ENCODE data around the gene EPS15. TPM values are rescaled to one million over a fixed set of nuclear protein-coding genes. Genes with fewer than 3 reads are reported as not detected.

The EPS15 gene
- total and polyA plus RNA-seq, 9 of the 15 experiments (the other 6 are each of a cell fraction or from before 2014, with no cell fraction given): 23.1 to 69.0 (median 41.7) TPM

DNA sequence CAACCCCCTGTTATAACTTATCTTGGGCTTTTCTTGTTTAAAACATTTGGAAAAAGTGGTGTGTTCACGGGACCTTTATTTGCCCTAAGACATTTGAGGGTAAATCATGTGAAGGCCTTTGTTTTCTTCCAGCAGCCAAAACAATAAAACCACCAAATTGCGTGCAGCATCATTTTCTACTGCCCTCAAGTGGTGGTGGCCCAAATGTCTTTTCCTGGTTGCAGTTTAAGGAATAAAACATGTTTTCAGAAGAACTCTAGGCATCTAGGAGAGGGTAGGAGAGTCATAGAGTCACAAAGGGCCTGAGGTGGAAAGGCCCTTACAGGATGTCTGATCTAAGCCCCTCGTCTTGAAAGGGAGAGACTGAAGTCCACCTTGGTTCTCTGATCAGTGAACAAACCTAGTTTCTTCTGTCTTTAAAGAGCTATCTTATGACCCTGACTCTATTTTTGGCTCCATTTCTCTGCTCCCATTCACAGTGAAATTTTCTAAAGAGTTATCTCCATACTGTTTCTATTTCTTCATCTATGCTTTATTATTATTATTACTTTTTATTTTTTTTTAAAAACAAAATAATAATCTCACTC lies 16.0 kb upstream of the EPS15 start:
- Histone ChIP-seq H3K27me3 (ENCODE audit: control insufficient read depth in 2 of 2, insufficient read depth in 2 of 2, low read length in 2 of 2) (no peaks in the 10 kb centered on the region), H2AFZ (ENCODE audit: low read depth, low read length) (peak overlapping the region; percentile 12; the same call in 1 of the 2 replicates), H3K27ac (ENCODE audit: extremely low read depth, low read depth, low read length) (no peak overlapping the region), H3K9ac (ENCODE audit: insufficient read depth in 1 of 2, low read depth in 2 of 2, low read length in 2 of 2) (no peak overlapping the region), H3K9me3 (replicated peaks; ENCODE audit: control insufficient read depth, insufficient read depth, low read depth, low read length) (no peaks in the 10 kb centered on the region), H3K4me1 (replicated peaks in 1 of 2; ENCODE audit: control insufficient read depth in 2 of 2, insufficient read depth in 2 of 2, low read length in 2 of 2) (peaks cover 0 to 16% of the 10 kb centered on the region in 2 experiments; a peak in 2 of 5 replicates), H3K9me1 (ENCODE audit: control insufficient read depth, insufficient read depth, low read length) (no peaks in the 10 kb centered on the region), H3K4me2 (ENCODE audit: insufficient read depth, low read length) (no peak overlapping the region), H4K20me1 (replicated peaks; ENCODE audit: control insufficient read depth, insufficient read depth, low read length) (no peaks in the 10 kb centered on the region), H3K79me2 (ENCODE audit: control insufficient read depth, insufficient read depth, low read length) (no peaks in the 10 kb centered on the region), H3K4me3 (no peak overlapping the region), H3K36me3 (ENCODE audit: control insufficient read depth, insufficient read depth, low read length) (no peaks in the 10 kb centered on the region; the same call in 2 of the 3 replicates)
- BruUV-seq (replicated peaks): no TSS peak
- in situ Hi-C loops (cut with MboI): loop anchor here (10.0 kb wide), 1 partner anchor 190 kb away; no protein-coding TSS in a partner anchor
- WGBS (ENCODE audit: insufficient coverage, low coverage, missing lambda C conversion rate): 6% methylated on average over 3 of the region's 3 CpGs
- DNase-seq (ENCODE audit: extremely low read depth in 1 of 4, low spot score in 3 of 4) (peak in 3 of 4 experiments; percentile 31 to 74 (median 61)), FAIRE-seq (peak; percentile 85), ATAC-seq (peak; percentile 84)
- POLR2A ChIA-PET: interaction anchor here (0.6 to 2.1 kb wide), 7 partner anchors 11 to 1156 kb away, joined by 3 to 7 read pairs (median 5); partner anchors contain the start of gene EPS15
- CTCF ChIA-PET (ENCODE audit: low intra/inter-chr PET ratio): interaction anchor here (0.5 to 0.7 kb wide), 3 partner anchors 20 to 193 kb away, joined by 3 to 4 read pairs (median 3); no protein-coding TSS in a partner anchor
- intact Hi-C loops (cut with micrococcal nuclease): loop anchor here (2.0 to 5.0 kb wide), 2 partner anchors 88 to 192 kb away; no protein-coding TSS in a partner anchor
- TF ChIP-seq, protein P1, sequence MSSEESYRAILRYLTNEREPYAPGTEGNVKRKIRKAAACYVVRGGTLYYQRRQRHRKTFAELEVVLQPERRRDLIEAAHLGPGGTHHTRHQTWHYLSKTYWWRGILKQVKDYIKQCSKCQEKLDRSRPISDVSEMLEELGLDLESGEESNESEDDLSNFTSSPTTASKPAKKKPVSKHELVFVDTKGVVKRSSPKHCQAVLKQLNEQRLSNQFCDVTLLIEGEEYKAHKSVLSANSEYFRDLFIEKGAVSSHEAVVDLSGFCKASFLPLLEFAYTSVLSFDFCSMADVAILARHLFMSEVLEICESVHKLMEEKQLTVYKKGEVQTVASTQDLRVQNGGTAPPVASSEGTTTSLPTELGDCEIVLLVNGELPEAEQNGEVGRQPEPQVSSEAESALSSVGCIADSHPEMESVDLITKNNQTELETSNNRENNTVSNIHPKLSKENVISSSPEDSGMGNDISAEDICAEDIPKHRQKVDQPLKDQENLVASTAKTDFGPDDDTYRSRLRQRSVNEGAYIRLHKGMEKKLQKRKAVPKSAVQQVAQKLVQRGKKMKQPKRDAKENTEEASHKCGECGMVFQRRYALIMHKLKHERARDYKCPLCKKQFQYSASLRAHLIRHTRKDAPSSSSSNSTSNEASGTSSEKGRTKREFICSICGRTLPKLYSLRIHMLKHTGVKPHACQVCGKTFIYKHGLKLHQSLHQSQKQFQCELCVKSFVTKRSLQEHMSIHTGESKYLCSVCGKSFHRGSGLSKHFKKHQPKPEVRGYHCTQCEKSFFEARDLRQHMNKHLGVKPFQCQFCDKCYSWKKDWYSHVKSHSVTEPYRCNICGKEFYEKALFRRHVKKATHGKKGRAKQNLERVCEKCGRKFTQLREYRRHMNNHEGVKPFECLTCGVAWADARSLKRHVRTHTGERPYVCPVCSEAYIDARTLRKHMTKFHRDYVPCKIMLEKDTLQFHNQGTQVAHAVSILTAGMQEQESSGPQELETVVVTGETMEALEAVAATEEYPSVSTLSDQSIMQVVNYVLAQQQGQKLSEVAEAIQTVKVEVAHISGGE (CRISPR knock-in tag; IDR thresholded peaks at IDR 0.05): no peak
- TF ChIP-seq RCOR1 (IDR thresholded peaks at IDR 0.05; ENCODE audit: borderline replicate concordance in 1 of 2, low read depth in 2 of 2, low read length in 2 of 2) (peak in 1 of 2 experiments; percentile 71; a peak in 1 of 4 replicates), TCF3 (CRISPR knock-in tag; IDR thresholded peaks at IDR 0.05) (no peak), HDGF (IDR thresholded peaks at IDR 0.05) (peak; percentile 32; the same call in 1 of the 2 replicates), ZFX (CRISPR knock-in tag; IDR thresholded peaks at IDR 0.05) (peak; percentile 38; the same call in 1 of the 2 replicates), BRD9 (IDR thresholded peaks at IDR 0.05; ENCODE audit: low read depth, partially characterized antibody) (peak; percentile 58), RB1 (IDR thresholded peaks at IDR 0.05; ENCODE audit: low read depth) (peak; percentile 23; the same call in 1 of the 2 replicates), CC2D1A (IDR thresholded peaks at IDR 0.05) (peak; percentile 54; the same call in 1 of the 2 replicates), ELF1 (tag; IDR thresholded peaks at IDR 0.05) (0 out of 2 replicates have a peak, but pooled peaks have one; percentile 19)
- TF ChIP-seq, protein P2, sequence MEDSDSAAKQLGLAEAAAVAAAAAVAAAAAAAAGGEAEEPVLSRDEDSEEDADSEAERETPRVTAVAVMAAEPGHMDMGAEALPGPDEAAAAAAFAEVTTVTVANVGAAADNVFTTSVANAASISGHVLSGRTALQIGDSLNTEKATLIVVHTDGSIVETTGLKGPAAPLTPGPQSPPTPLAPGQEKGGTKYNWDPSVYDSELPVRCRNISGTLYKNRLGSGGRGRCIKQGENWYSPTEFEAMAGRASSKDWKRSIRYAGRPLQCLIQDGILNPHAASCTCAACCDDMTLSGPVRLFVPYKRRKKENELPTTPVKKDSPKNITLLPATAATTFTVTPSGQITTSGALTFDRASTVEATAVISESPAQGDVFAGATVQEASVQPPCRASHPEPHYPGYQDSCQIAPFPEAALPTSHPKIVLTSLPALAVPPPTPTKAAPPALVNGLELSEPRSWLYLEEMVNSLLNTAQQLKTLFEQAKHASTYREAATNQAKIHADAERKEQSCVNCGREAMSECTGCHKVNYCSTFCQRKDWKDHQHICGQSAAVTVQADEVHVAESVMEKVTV (CRISPR knock-in tag; IDR thresholded peaks at IDR 0.05): peak; percentile 64
- TF ChIP-seq, protein P3, sequence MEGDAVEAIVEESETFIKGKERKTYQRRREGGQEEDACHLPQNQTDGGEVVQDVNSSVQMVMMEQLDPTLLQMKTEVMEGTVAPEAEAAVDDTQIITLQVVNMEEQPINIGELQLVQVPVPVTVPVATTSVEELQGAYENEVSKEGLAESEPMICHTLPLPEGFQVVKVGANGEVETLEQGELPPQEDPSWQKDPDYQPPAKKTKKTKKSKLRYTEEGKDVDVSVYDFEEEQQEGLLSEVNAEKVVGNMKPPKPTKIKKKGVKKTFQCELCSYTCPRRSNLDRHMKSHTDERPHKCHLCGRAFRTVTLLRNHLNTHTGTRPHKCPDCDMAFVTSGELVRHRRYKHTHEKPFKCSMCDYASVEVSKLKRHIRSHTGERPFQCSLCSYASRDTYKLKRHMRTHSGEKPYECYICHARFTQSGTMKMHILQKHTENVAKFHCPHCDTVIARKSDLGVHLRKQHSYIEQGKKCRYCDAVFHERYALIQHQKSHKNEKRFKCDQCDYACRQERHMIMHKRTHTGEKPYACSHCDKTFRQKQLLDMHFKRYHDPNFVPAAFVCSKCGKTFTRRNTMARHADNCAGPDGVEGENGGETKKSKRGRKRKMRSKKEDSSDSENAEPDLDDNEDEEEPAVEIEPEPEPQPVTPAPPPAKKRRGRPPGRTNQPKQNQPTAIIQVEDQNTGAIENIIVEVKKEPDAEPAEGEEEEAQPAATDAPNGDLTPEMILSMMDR (IDR thresholded peaks at IDR 0.05 in 2 of 3, conservative IDR thresholded peaks at IDR 0.05 in 1 of 3; ENCODE audit: insufficient read depth in 2 of 3, low read depth in 1 of 3, low read length in 3 of 3): peak; percentile 75 to 93 (median 85)

All from K562 (cell line).